GM21515 (cell line): Measurements from ENCODE around the gene HEATR1.
A peak's percentile ranks its signal among the peaks of the same experiment; 100 is the strongest.
"Not testable (repeated sequence)": the region's sequence is repeated elsewhere in the genome, so short reads cannot be mapped to it uniquely, and the experiment has no call there.

Experiments used
- ATAC-seq: cut with Tn5 transposase; IDR thresholded peaks from one replicate; pipeline ENCODE4 v1.9.1; 2021; ENCODE audit not compliant: unreplicated experiment

The HEATR1 gene

DNA sequence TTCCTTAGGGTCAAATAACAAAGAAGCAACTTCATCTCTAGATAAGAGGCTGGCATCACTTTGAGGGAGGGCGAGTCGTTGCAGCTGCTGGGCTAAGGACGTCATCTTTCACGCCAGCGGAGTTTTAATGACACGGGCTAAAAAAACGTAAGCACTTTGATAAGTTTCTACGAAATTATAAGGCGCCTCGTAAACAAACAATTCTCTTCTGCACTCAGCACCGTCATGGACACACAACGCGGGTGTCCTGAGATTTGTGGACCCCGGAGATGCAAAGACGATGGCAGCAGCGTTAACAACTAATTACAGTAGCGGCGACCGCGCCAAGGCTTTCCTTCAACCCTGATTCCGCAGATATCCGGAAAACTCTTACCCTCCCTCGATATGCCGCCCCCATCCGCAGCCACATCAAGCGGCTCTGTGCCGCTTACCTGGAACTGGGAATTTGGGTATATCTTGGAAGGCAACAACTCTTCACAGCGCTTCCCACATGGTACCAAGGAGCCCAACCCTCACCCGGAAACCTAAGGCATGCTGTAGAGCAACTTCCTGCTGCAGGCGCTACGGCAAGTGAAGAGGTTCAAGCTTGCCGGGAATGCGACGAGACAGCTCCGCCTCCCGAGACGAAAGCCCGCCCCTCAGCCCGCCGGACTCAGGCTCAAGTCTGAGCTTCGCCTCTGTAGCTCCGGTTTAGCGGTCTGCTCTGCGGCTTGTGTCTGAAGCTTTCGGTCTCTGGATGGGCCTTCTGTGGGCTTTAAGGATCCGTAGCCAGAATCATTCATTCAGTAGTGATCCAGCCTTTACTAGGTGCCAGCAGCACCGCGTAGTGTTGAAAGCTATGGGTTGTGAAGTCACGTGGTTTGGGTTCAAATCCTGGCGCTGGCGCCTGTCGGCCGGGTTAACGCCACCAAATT, at the start of gene HEATR1:
TSS of gene HEATR1 (minus strand) at position 526 of the 914 bp plus-strand sequence. CDS start at position 105, 421 bp downstream.
- peak; percentile 98 for ATAC-seq

DNA sequence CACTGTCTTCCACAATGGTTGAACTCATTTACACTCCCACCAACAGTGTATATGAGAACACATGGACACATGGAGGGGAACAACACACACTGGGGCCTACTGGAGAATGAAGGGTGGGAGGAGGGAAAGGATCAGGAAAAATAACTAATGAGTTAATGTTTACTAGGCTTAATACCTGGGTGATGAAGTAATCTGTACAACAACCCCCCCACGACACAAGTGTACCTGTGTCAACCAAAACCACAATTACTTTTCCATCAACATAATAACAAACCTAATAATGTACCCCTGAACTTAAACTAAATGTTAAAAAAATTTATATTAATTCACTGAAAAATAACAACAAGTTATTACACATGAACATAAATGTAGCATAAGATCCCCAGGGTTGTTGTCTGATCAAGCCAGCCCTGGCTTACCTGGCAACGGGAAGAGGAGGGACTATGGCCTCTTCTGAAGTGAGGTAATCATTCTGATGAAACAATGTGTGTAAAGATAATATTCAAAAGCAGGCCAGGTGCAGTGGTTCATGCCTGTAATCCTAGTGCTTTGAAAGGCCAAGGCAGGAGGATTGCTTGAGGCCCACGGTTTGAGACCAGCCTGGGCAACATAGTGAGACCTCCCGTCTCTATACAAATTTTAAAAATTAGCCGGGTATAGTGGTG, 40.8 kb upstream of the HEATR1 start:
- ATAC-seq: no peak

DNA sequence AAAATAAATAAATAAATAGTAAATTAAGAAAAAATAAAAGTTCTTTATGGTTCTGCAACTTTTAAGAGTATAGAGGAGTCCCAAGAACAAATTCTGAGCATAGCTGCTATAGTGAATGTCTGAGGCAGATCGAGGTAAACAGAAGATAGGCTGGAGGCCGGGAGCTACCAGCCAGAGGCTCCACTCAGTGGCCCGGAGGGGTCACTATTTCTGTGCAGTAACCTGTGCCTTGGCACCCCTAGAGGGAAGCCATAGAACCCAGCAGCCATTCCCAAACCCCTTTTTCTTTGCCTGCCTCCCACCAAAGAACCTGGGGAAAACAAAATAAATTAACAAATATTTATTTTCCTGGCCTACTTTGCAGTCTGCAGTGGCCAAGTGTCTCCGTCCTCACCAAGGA, 38.4 kb upstream of the HEATR1 start:
- no peak for ATAC-seq

DNA sequence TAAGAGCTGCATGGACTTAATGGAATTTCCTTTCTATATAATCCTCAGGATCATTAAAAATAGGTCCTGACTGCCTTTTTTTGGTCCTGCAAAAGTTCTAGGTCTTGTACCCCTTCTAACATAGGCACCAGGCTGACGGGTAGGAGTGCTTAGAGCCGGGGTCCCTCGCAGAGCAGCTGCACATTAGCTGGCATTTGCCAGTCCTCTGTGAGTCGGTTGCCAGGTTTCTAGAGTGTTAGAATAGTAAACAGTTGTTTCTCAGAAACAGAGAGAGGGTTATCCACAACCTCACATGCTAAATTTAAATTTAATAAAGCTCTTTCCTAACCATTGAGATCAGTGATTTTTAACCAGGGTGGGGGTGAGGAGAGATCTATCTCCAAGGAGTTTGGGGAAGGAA, 35.4 kb upstream of the HEATR1 start:
- no peak for ATAC-seq

DNA sequence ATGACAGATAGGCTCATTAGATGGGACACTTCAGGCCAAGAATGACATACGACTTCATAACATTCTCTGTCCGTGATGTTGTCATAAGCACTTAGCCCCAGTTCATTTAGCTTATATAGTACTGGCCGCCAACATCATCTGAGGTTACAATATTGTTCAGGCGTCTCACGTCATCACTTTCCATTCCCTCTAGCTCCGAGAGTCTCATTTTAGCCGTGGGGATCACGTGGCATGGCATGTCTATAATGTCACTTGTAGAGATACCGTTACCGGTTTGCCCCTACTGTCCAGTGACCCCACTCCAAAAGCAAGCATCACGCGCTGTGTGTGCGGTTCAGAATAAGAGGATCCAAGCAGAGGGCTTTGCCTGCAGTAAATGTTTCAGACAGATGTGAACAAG, 34.6 kb upstream of the HEATR1 start:
- no peak for ATAC-seq

GRCh38 chr1:236636017-236636416, 31.7 kb upstream of the HEATR1 start:
- no peak for ATAC-seq

GRCh38 chr1:236627727-236628408, 23.6 kb upstream of the HEATR1 start:
- ATAC-seq: no peak

DNA sequence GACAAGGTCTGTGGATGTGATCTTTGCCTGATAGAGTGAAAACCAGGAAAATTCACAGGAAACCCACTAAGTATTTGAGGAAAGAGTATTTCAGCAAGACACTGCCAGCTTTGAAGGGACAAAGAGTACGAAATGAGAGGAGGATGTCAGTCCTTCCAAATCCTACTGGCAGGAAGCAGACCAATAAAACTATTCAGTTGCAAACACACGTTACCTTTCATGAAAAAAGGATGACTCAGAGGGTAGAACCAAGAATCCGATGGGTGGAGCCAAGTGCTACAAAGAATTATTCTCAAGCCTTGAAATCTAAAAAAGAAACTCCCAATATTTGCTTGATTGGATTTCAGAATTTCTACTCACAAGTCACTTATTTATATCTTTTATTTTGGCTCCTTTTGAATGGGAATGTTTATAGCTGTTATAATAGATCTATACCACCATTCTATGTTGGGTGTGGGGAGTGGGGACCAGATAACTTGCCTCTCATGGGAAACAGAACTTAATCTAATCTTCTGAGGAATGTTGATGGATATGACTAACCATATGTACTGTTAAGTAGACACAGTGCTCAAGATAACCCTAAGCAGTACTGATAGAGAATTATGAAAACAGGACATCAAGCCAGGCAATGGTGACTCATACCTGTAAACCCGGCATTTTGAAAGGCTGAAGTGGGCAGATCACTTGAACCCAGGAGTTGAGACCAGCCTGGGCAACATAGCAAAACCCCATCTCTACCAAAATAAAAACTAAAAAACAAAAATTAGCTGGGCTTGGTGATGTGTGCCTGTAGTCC, 19.3 kb upstream of the HEATR1 start:
- ATAC-seq: no peak

DNA sequence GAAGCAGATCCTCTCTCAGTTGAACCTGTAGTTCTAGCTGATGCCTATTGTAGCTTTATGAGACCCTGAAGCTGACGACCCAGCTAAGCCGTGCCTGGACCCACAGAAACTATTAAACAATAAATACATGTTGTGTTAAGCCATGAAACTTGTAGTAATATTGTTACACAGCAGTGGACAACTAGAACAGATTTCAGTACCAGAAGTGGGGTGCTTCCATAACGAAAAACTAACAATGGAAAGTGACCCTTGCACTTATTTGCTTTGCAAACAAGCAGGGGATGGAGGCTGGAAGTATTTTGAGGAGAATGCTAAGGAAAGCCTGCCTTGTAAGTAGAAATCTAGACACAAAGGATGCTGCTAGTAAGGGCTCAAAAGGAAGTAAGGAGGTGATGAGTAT, 18.1 kb upstream of the HEATR1 start:
- no peak for ATAC-seq

DNA sequence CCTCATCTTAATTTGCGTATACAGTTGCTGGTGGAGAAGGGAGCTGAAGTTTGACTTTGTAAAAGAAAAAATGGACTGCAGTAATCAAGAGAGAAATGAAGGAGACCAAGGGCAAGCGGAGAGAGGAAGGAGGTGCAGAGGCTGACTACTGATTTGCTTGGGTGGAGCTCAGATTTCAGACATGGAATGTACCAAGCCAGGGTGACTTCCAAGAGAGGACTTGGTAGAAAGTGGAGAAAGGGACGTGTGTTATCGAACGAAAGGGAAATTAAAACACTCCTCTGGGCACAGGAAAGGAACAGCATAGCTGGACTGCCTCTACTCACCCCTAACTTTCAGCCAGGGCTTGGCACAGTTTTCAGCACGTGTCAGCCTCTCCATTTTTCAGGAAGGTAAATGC, 15.1 kb upstream of the HEATR1 start:
- no peak for ATAC-seq

DNA sequence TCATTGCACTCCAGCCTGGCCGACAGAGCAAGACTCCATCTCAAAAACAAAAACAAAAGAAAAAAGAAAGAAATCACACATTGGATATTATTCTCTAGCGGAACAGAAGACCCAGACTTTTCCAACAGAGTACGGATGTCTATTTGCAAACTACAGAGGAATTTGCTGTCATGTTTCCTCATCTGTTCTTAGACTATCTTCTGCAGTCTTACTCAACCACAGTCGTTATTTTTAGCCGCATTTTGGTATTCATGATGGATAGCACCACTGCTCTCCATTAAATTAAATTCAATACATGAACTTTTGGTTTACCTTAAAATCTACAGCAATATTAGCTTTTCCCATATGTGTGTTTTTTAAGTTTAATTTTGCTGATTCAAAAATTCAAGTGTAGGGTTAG, 14.2 kb upstream of the HEATR1 start:
- ATAC-seq: no peak

GRCh38 chr1:236615399-236616148, 11.3 kb upstream of the HEATR1 start:
- ATAC-seq: no peak

DNA sequence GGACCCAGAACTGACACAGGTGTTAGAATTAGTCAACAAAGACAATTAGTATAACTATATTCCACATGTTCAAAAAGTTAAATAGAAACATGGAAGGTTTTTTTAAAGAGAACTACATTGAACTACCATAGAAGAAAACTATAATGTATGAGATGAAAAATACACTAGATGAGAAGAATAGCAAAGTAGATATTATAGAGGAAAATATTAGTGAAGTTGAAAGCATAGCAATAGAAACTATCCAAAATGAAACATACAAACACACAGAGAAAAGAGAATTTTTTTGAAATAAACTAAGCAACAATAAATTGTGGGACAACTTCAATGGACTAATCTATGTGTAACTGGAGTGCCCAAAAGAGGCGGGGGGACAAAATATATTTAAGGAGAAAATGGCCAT, 8.0 kb upstream of the HEATR1 start:
- ATAC-seq: no peak

DNA sequence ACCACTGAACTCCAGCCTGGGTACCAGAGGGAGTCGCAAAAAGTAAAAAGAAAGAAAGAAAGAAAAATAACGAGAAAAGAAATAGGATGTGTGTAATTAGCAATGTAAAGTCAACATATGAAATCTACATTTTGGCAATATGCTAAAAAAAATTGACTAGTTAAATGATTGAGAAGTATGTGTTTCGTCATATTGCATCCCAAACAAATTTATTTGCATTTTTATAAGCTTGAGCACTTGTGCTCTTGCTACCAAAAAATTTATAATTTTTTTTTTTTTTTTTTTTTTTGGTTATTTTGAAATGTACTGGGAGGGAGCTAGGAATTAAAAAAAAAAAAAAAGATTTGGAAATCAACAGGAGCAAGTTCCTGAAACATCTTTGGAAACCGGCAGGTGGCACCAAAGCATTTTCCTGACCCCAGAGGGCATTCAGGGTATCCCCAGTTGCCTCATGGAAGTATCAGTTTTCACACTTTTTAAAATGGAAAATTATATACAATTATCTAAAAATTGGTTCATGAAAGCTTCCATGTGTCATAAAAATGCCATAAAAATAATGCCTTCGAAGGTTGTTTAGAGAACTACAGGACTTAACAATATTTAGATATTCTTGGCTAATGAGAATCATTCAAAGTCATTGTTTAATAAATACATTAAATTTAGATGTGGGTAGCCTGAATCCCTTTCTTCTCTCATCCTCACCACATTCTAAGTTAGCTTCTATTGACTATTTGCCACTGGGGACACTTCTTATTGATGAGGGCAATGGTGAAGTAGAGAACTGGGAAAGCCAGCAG, 4.8 kb upstream of the HEATR1 start:
- ATAC-seq: no peak

DNA sequence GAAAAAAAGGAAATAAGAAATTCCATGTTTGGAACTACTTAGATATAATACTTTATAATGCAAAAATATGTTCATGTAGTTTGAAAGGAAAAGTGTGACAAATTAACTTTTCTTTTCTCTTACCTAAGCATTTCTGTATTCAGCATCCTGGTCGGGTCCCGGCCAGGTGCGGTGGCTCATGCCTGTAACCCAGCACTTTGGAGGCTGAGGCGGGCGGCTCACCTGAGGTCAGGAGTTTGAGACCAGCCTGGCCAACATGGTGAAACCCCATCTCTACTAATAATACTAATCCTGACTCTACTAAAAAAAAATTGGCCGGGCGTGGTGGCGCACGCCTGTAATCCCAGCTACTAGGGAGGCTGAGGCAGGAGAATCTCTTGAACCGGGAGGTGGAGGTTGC, 3.3 kb upstream of the HEATR1 start:
- ATAC-seq: not testable (repeated sequence)

DNA sequence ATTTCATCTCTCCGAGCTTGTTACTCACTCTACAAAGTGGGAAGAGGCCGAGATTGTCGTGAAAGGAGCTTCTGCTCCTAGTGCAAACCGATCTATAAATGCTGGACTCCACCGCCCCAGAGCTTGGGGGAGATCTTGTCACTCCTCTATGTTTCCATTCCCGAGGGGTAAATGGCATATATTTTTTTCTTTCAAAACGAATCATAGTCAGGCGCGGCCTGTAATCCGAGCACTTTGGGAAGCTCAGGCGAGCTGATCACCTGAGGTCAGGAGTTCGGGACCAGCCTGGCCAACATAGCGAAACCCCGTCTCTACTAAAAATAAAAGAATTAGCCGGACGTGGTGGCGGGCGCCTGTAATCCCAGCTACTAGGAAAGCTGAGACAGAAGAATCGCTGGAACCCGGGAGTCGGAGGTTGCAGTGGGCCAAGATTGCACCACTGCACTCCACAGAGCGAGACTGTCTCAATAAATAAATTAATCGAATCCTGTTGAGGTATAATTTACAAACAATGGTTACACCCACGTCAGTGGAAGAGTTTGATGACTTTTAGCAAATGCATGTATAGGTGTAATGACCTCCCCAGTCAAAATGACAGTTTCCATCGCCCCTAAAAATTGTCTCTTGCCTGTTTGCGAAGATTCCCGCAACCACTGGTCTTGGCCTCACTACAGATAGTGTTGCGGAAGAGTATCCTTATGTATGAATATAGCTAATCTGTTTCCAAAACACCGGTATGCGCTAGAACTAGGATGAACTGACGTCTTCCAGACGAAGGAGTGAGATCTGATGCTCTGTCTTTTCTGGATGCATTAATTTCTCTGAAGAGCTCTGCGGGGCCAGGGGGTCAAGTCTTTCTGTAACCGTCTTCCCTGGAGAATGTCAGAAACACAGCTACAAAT, 840 bp upstream of the HEATR1 start:
- ATAC-seq: no peak

DNA sequence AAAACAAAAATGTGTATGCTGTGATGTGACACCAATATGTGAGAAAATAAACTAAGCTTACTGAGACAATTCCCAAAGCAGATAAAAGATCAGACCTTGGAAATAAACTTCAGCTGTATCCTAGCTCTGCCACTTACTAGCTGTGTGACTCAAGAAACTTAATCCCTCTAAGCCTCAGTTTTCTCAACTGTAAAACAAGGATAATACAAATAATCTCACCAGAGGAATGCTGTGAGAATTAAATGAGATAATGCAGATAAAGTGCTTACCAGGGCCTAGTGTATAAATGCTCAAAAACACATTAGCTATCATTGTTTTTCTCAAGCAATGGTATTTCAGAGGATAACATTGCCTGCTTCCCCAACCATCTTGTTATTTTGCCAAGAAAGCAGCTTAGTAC, 2.1 kb downstream of the HEATR1 start:
- no peak for ATAC-seq

DNA sequence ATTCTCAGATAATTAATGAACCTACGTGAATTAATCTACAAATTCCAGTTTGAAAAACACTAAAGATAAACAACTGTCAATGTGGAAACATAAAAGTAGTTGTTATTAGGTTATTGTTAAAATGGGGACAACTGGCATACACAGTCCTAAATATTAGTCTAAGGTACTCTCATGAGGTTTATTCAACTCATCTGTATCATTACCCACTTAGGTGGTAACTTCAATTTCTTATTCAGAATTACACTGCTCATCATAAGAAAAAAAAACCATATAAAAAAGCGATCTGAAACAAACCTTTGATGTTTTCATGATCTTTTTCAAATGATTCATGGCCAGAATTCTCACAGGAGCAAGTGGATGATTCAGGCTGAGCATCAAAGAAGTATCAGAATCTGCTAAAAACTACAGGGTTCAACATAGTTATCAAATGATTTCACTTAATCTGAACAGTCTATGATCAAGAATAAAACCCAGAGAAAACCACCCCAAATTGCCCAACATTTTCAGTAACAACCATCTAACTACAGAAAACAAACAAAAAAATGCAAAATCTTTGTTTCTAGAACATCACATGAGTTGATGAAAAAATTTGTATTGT, 13.7 kb downstream of the HEATR1 start:
- ATAC-seq: no peak
